Activated T-cell treated with anti-CD3 and anti-CD28 coated beads for 1 hour (primary cell): Measurements from ENCODE around the gene MAML2.

Source experiments
- DNase-seq: peaks from one replicate; pipeline ENCODE4 v3.0.0-alpha.2; 2020; ENCODE audit warnings: low read depth

MAML2 gene

DNA sequence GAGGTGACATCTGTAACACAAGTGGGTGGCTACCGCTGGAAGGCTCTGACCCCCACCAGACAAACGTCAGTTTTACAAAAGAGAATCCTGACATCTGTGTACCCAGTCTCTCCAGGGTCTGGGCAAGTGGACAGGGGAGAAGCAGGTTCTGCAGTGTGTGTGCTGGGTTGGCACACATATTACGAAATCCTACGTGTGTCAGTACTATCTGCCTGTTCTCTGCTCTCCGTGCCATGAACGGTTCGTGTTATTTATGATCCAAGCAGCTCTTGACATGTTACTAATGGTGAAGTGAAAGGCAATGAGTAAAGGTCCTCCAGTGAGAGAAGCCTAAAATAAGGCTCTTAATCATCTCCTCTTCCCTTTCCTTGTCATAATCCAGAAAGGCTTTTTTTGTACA is 217.6 kb downstream of the MAML2 start:
- DNase-seq: no peak

GRCh38 chr11:96124155-96124554 is 218.8 kb downstream of the MAML2 start:
- no peak for DNase-seq

GRCh38 chr11:96123301-96123700 is 219.7 kb downstream of the MAML2 start:
- DNase-seq: no peak

- DNase-seq: no peak
Measured at GRCh38 chr11:96122601-96123074, 220.4 kb downstream of the MAML2 start.

DNA sequence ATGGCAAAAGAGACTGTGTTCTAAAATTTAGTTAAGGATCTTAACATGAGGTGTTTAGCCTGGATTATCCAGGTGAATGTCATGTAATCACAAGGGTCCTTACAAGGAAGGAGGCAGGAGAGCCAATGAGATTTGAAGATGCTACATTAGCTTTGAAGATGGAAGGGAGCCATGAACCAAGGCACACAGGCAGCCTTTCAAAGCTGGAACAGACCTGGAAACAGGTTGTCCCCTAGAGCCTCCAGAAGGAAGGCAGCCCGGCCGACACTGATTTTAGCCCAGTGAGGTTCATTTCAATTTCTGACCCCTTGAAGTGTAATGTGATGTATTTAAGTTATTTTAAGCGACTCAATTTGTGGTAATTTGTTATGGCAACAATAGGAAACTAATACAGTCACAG is 223.8 kb downstream of the MAML2 start:
- no peak for DNase-seq

GRCh38 chr11:96116376-96116775 is 226.6 kb downstream of the MAML2 start:
- no peak for DNase-seq

DNA sequence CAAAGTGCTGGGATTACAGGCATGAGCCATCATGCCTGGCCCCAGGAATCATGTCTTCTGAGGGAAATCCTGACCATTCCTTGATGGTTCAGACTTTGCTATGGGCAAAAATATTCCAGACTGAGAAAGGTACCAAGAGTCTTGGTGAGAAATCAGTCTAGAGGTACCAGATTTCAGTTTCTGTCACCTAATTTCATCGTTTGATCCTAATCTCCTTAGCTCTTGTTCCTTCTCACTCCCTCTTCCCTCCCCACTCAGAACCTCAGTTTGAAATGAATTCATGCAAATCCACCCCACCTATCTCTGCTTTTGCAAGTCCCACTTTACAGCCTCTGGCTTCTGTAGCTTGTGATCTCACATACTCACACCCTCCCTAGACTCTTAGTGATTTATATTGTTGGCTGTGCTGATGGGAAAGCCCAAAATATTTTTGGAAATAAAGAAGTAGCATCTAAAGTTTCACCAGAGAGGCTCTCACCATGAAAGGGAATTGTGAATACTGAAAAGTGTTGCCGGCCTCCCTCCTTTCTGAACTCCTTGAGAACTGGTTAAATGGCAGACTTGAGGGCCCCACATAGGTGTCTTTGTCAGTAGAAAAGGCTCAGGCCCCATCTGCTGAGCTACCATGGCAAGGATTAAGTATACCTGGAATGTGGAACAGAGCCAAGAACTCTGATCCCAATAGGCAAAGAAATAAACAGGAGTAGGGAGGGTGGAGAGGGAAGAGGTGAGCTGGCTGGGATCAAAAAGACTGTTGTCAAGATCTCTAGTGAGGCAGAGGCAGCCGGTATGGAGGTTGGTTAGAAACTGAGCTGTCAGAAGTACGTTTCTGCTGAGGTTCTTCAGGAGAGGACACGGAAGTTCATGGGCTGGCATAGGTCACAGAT is 228.6 kb downstream of the MAML2 start:
- no peak for DNase-seq

GRCh38 chr11:96113193-96113681 is 229.8 kb downstream of the MAML2 start:
- DNase-seq: no peak

DNA sequence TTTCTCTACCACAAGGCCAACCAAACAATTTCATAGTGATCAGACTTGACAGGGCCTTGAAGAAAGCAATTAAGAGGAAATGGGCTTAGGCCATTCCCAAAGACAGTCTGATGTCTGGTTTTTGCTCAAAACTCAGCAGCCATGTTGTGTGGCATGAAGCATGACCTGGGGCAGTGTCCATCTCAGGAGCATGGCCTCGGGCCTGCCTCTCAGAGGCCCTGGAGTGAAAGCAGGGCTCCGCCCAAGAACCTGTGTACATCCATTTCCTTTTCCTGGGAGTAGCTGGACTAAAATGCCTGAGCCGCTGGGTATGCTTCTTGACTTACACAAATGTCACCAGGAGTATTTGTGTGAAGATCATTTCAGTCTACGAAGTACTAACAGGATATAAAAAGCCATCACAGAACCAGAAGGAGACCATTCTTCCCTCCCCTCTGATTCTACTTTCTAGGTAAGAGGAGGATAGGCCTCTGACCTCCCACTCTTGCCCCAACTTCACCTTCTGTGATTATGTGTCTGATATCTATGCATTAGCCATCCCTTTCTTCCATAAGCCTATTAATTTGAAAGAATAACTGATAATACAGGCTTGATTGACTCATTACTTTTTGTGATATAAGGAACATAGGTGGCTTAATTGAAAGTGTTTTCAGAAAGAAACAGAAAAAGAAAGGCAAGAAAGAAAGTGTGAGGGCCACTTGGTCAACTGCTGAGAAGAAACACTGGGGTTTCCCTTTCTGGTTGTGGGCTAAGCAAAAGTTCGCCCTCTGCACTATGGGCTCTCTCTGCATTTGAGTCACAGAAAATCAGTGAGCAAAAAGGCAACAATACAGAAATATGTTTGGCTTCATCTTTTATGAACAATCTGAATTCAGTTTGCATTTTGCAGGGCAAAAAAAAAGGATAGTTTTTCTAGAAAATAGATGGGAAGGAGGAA is 230.5 kb downstream of the MAML2 start:
- DNase-seq: no peak

- DNase-seq: no peak
Measured at GRCh38 chr11:96111308-96111707, 231.7 kb downstream of the MAML2 start.

GRCh38 chr11:96110302-96110701 is 232.7 kb downstream of the MAML2 start:
- no peak for DNase-seq

- DNase-seq: no peak
Measured at GRCh38 chr11:96109331-96110030, 233.5 kb downstream of the MAML2 start.

DNA sequence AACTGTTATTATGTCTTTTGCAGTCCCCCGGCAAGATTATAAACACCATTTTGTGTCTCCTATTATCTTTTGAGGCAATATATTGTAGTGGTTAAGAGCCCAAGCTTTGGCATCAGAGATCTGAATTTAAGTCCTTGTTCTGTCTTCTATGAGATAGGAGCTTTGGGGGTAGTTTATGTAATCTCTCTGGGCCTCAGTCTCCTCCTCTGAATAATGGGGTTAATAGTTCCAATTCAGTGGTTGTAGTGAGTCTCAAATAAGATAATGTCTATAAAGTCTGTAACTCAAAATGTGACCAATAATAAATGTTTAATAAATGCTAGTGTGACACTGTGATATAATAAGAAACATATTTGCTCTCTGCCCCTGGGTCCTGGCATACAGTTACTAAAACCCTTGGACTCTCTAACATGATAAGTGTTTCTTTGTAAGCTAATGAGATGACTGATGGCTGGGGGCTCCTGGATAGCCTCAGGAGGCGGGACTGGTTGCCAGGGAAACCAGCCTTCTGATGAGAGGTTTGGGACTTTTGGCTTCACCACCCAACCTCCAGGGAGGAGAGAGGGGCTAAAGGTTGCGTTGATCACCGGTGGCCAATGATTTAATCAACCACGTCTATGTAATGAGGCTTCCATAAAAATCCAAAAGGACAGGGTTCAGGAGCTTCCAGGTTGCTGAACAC is 235.7 kb downstream of the MAML2 start:
- no peak for DNase-seq

DNA sequence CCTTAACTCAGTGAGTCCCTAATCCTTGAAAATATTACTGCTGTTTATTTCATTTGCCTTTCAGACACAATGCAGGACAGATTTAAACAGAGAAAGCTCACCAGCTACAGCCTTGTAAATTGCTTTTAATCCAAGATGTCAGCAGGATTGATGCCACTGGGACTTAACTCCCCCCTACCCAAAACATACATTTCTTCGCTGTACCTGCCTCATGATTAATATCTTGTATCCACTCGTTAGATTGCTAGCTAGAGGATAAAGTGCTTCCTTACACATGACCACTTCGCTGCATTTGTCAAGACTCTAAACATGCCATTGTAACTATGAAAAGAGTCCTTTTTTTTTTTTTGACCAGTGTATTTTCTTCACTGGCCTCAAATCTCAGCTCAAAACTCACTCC is 236.3 kb downstream of the MAML2 start:
- no peak for DNase-seq

DNA sequence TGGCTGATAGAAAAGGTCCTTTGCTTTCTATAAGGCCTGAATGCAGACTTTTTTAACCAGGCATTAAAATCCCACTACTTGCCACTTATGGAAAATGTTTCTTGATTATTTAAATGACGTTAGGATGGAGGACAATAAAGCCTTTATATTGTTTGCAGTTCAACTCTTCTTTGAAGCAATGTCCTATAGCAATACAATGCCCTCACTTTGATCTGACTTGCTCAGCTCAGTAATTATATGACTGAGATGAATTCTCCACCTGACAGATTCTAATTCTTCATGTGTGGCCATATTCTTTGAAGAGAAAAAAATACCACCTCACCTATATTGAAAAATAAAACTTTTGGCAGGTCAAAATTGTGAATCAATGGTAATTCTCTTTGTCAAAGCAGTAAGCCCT is 237.1 kb downstream of the MAML2 start:
- no peak for DNase-seq

DNA sequence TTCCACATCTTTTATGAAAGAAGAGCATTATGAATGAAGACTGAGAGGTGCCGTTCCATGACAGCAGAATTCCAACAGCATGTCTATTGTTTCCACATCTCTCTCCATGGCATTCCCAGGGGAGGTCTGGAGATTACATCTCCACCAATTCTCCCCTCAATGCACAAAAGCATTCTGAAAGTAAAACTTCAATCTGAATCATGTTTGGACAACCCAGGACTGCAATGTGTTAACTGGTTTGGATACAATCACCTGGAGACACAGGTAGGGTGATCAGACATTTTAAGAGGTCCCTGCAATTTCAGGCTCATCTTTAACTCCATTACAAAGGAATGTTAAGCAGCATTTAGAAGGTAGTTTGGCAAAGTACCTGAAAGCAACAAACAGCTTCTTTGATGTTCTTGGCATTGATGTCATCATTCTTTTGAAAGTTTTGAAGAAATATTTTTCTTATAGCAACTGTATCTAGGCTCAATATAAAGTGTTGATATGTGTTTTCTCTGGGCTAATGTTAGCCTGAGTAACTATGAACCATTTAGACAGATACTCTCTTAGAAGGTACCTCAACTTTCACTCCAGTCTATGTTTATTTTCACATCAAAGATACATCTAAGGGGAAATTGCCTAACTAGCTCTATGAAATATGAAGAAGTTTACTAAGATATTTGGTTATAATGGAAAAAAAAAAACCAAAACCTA is 237.6 kb downstream of the MAML2 start:
- DNase-seq: no peak

GRCh38 chr11:96104496-96104895 is 238.5 kb downstream of the MAML2 start:
- DNase-seq: no peak

DNA sequence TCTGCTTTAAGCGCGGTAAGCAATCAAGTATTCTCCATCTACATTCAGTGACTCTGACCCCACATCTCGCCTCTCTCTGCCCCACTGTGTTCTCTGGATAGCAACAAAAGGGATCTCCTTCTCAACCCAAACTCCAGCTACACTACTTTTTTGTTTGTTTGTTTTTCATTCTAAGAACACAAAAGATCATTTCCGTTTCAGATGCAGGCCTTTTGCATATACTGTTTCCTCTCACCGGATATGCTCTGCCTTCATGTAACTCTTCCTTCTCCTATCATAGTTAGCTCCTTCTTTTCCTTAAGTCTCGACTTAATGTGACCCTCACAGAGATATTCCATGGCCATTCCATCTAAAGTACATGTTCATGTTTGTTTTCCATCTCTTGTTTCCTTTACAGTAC is 239.3 kb downstream of the MAML2 start:
- no peak for DNase-seq

DNA sequence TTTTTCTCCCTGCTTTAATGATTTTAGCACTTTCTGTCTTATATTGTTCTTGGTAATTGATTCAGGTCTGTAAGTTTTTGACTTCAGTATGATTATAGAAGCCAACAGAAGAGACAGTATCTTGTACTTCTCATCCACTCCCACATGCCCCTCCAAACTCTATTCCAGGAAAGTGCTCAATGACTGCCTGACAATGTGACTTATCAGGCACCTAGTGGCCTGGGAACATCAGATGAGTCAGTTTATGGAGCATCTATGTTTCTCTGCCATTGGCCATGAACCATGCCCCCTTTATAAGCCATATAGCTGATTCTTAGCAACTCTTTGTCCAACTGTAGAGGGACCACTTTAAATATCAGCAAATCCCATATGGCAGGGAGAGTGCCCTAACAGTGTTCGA is 239.9 kb downstream of the MAML2 start:
- DNase-seq: no peak

DNA sequence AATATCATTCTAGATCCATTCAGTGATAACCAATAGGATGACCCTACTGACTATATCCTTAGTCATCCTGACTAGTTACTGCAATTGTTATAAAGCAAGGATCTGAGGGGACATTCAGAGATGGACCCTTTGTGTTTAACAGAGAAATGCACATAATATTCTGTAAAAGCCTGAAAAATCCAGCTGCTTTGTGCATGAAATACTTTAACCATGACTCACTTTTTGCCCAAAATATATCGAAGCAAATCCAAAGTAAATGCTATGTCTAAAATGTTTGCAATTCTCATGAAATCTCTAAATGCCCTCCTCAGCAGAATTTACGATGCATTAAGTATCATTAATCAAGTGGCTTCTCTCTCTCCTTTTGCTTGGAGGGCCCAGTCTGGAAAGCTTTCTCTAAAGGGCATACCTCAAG is 240.3 kb downstream of the MAML2 start:
- DNase-seq: no peak

- DNase-seq: no peak
Measured at GRCh38 chr11:96101146-96101545, 241.8 kb downstream of the MAML2 start.
